ENCODE data around the gene NIPAL3. TPM values are rescaled to one million over a fixed set of nuclear protein-coding genes. Genes with fewer than 3 reads are reported as not detected.

NIPAL3 gene
- total RNA-seq, 1 experiment from 2014 or later, result 55.8 TPM

DNA sequence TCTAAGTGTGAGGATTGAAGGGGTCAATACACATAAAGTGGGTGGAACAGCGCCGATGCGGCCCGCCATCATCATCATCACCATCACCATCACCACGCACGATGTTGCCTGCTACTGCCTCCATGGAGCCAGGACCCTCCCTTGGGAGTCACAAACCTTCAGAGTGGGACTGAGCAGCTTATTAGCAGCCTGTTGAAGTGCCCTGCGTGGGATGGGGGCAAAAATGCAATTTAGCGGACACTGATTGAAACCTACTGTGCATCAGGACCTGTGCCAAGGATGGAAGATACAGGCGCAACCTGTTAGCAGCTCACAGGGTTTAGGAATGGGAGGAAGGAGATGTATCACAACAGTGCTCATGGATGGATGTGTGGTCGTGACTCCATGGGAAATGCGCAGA, 28.7 kb upstream of the NIPAL3 start:
- intact Hi-C loops (cut with micrococcal nuclease), result no loop called here
- Mint-ChIP-seq H3K27ac (ENCODE audit: low read depth, unreplicated experiment) (no peak overlapping the region), H3K36me3 (ENCODE audit: insufficient read depth, unreplicated experiment) (peaks cover 18% of the 10 kb centered on the region), H3K4me3 (ENCODE audit: unreplicated experiment) (no peak overlapping the region), H3K27me3 (ENCODE audit: insufficient read depth, unreplicated experiment) (no peaks in the 10 kb centered on the region), H3K9me3 (ENCODE audit: unreplicated experiment) (no peaks in the 10 kb centered on the region), H3K4me1 (ENCODE audit: insufficient read depth, unreplicated experiment) (peaks cover 66% of the 10 kb centered on the region)
- TF ChIP-seq, protein P1, sequence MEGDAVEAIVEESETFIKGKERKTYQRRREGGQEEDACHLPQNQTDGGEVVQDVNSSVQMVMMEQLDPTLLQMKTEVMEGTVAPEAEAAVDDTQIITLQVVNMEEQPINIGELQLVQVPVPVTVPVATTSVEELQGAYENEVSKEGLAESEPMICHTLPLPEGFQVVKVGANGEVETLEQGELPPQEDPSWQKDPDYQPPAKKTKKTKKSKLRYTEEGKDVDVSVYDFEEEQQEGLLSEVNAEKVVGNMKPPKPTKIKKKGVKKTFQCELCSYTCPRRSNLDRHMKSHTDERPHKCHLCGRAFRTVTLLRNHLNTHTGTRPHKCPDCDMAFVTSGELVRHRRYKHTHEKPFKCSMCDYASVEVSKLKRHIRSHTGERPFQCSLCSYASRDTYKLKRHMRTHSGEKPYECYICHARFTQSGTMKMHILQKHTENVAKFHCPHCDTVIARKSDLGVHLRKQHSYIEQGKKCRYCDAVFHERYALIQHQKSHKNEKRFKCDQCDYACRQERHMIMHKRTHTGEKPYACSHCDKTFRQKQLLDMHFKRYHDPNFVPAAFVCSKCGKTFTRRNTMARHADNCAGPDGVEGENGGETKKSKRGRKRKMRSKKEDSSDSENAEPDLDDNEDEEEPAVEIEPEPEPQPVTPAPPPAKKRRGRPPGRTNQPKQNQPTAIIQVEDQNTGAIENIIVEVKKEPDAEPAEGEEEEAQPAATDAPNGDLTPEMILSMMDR (IDR thresholded peaks at IDR 0.05; ENCODE audit: unreplicated experiment), result no peak
- no TSS peak for BruUV-seq (replicated peaks)
- DNase-seq (ENCODE audit: unreplicated experiment), result no peak
- POLR2A ChIA-PET, result interaction anchor here (0.8 to 4.1 kb wide), 5 partner anchors 65 to 185 kb away, joined by 3 to 20 read pairs (median 5); no protein-coding TSS in a partner anchor
- CTCF ChIA-PET, result interaction anchor here (0.6 to 5.7 kb wide), 7 partner anchors 17 to 187 kb away, joined by 3 to 101 read pairs (median 4); no protein-coding TSS in a partner anchor

DNA sequence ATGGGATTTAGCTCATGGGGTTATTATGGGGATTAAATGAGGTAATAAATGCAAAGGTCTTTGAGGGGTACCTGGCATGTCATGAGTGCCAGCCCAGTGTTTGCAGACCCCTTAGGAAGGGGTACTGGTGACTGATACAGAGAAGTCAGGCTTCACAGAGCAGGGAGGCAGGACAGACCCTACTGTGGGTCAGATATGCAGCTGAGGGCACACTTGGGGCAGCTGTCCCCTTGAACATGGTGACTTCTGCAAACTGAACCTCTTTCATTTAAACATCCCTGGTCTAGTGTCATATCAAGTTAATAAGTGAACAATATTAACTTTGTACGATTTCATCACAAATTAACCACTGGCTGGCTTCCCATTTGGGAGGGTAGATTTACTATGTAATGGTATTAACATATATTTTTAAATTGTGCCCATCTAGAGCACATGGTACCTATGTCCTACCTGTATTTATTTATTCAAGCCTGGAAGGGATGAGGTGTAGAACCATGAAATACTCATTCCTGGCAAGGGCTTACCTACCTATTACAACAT, 27.9 kb upstream of the NIPAL3 start:
- Mint-ChIP-seq H3K36me3 (ENCODE audit: insufficient read depth, unreplicated experiment) (peaks cover 18% of the 10 kb centered on the region), H3K27ac (ENCODE audit: low read depth, unreplicated experiment) (peak overlapping the region; percentile 70), H3K4me3 (ENCODE audit: unreplicated experiment) (no peak overlapping the region), H3K27me3 (ENCODE audit: insufficient read depth, unreplicated experiment) (no peaks in the 10 kb centered on the region), H3K4me1 (ENCODE audit: insufficient read depth, unreplicated experiment) (peaks cover 67% of the 10 kb centered on the region), H3K9me3 (ENCODE audit: unreplicated experiment) (no peaks in the 10 kb centered on the region)
- ChIA-PET POLR2A (interaction anchor here (0.8 to 4.1 kb wide), 5 partner anchors 8 to 186 kb away, joined by 4 to 20 read pairs (median 5); no protein-coding TSS in a partner anchor), CTCF (interaction anchor here (0.5 to 5.7 kb wide), 10 partner anchors 16 to 617 kb away, joined by 3 to 101 read pairs (median 4); no protein-coding TSS in a partner anchor)
- intact Hi-C loops (cut with micrococcal nuclease), result no loop called here
- peak; percentile 42 for DNase-seq (ENCODE audit: unreplicated experiment)
- TF ChIP-seq, protein P1 (IDR thresholded peaks at IDR 0.05; ENCODE audit: unreplicated experiment), result no peak
- BruUV-seq (replicated peaks), result no TSS peak

DNA sequence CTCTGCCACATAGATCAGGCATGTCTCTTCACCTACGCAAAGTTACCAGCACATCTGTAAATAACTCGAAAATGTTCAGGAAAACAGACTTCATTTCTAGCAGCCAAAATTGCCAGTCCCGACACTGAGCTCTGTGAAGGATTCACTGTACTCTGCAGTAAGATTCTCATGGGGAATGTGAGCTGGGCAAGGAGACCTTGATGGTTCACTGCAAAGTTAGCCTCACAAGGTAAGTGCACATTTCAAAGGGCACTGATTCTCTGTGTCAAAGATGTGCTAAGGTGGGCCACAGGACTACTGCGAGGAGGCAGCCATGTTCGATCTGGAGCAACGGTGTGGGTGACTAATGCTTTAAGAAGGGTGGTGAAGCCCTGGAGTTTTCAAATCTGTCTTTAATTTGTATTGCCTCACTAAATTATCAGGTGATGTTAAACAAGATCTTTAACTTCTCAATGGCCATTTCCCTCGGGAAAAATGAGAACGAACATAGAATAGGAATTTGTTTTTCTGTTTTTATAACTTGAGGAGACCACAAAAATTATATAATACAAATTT, 27.2 kb upstream of the NIPAL3 start:
- Mint-ChIP-seq H3K4me3 (ENCODE audit: unreplicated experiment) (no peak overlapping the region), H3K4me1 (ENCODE audit: insufficient read depth, unreplicated experiment) (peaks cover 71% of the 10 kb centered on the region), H3K9me3 (ENCODE audit: unreplicated experiment) (no peaks in the 10 kb centered on the region), H3K27me3 (ENCODE audit: insufficient read depth, unreplicated experiment) (no peaks in the 10 kb centered on the region), H3K36me3 (ENCODE audit: insufficient read depth, unreplicated experiment) (peaks cover 18% of the 10 kb centered on the region), H3K27ac (ENCODE audit: low read depth, unreplicated experiment) (peak overlapping the region; percentile 70)
- intact Hi-C loops (cut with micrococcal nuclease), result no loop called here
- no peak for DNase-seq (ENCODE audit: unreplicated experiment)
- ChIA-PET POLR2A (interaction anchor here (0.6 to 4.1 kb wide), 6 partner anchors 9 to 608 kb away, joined by 3 to 20 read pairs (median 4); no protein-coding TSS in a partner anchor), CTCF (interaction anchor here (0.5 to 5.7 kb wide), 6 partner anchors 17 to 618 kb away, joined by 3 to 101 read pairs (median 3); no protein-coding TSS in a partner anchor)
- TF ChIP-seq, protein P1 (IDR thresholded peaks at IDR 0.05; ENCODE audit: unreplicated experiment), result no peak
- no TSS peak for BruUV-seq (replicated peaks)

DNA sequence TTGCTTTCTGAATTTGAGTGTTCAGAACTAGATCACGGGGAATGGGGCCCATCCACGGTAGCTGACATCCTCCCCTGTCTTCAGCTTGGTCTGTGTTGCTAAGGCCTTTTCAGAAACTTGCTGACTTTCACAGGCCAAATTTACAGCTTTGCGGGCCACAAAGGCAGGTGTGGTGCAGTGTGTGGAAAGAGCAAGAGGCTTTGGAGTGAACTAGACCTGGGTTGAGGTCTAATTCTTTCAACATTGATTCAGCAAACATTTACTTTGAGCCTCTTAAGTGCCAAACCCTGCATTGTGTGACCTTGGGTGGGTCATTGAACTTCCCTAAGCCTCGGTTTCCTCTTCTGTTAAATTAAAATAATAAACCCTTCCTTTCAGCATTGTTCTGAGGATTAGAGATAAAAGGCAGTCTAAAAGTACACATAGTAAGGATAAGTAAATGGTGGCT, 26.3 kb upstream of the NIPAL3 start:
- Mint-ChIP-seq H3K9me3 (ENCODE audit: unreplicated experiment) (no peaks in the 10 kb centered on the region), H3K27ac (ENCODE audit: low read depth, unreplicated experiment) (no peak overlapping the region), H3K4me3 (ENCODE audit: unreplicated experiment) (no peak overlapping the region), H3K27me3 (ENCODE audit: insufficient read depth, unreplicated experiment) (no peaks in the 10 kb centered on the region), H3K4me1 (ENCODE audit: insufficient read depth, unreplicated experiment) (peaks cover 72% of the 10 kb centered on the region), H3K36me3 (ENCODE audit: insufficient read depth, unreplicated experiment) (peaks cover 22% of the 10 kb centered on the region)
- intact Hi-C loops (cut with micrococcal nuclease), result no loop called here
- ChIA-PET CTCF (interaction anchor here (0.5 to 5.7 kb wide), 3 partner anchors 30 to 190 kb away, joined by 3 to 101 read pairs (median 3); no protein-coding TSS in a partner anchor), POLR2A (interaction anchor here (0.6 to 4.1 kb wide), 3 partner anchors 67 to 609 kb away, joined by 3 to 20 read pairs (median 4); no protein-coding TSS in a partner anchor)
- DNase-seq (ENCODE audit: unreplicated experiment), result no peak
- TF ChIP-seq, protein P1 (IDR thresholded peaks at IDR 0.05; ENCODE audit: unreplicated experiment), result no peak
- no TSS peak for BruUV-seq (replicated peaks)

Measured in MCF 10A (cell line).